Measurements from ENCODE around the gene CIAO1. TPM values are rescaled to one million over a fixed set of nuclear protein-coding genes. Genes with fewer than 3 reads are reported as not detected.
A peak's percentile ranks its signal among the peaks of the same experiment; 100 is the strongest.

CIAO1 gene
- total and polyA plus RNA-seq, 4 donors: 25.8 to 57.1 (median 47.8) TPM

DNA sequence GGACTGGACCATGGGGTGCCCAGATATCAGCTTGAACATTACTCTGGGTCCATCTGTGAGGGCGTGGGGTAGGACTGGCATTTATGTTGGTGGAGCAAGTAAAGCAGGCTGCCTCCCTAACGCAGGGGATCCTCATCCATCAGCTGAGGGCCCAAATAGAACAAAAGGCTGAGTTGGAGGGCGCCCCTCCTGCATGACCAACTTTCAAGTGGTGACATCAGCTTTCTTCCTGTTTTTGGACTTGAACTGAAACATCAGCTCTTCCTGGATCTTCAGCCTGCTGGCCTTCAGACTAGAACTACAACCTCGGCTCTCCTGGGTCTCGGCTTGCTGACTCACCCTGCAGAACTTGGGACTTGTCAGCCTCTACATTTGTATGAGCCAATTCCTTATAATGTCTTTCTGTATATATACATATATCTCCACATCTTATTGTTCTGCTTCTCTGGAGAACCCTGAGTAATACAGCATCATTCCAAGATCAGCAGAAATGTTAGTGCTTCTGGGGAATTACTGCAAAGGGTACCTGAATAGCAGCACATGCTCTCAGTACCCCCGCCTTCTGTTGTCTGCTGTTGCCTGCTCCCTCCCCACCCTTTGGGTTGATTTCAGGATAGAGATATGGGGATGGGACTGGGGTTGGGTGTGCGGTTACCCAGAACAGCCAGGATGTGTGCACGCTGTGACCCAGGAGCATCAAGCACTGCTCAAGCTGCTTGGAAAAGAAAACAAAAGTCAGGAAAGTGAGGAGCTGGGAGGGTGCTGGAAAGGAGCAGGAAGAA lies 20.2 kb upstream of the CIAO1 start:
- WGBS, 2 donors: 79 to 86% methylated on average over 8 of the region's 8 CpGs
- intact Hi-C loops (cut with DNase I): no loop called here
- ATAC-seq (ENCODE audit: low FRiP score): no peak
- Histone ChIP-seq H3K27ac (ENCODE audit: low read depth in 1 of 2, low read length in 2 of 2) (no peak overlapping the region), H3K27me3 (ENCODE audit: control insufficient read depth in 1 of 2, insufficient read depth in 2 of 2, low read length in 1 of 2) (no peaks in the 10 kb centered on the region), H3K4me3 (ENCODE audit: low read length in 2 of 2) (no peak overlapping the region), H3K36me3 (ENCODE audit: control insufficient read depth in 1 of 2, insufficient read depth in 2 of 2, low read length in 1 of 2) (no peaks in the 10 kb centered on the region), H3K4me1 (ENCODE audit: control insufficient read depth in 1 of 2, insufficient read depth in 2 of 2, low read length in 2 of 2) (peaks cover 0 to 3% of the 10 kb centered on the region in 2 donors), H3K9me3 (ENCODE audit: control insufficient read depth, low read length) (no peaks in the 10 kb centered on the region)
- peak in 1 of 2 donors; percentile 75 for DNase-seq

DNA sequence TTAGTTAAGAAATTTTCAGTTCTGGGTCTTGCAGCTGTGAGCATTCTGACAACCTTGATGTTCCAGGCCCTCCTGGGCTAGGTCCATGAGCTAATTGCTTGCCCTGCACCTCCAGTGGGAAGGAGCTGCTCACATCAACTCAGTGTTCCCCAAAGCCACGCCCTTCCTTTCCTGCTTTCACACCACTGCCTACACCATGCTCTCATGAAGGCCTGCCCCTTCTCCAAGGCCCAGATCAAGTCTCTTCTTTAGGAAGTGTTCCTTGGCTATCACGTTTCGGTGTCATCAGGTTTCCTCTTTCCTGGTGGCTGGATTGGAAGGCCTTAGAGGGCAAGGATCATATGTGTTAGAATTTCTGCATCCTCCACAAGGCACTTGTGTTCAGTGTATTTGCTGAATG lies 19.0 kb upstream of the CIAO1 start:
- no peak for DNase-seq
- H3K4me1 ChIP-seq (ENCODE audit: control insufficient read depth in 1 of 2, insufficient read depth in 2 of 2, low read length in 2 of 2): peaks cover 0 to 3% of the 10 kb centered on the region in 2 donors
- no peaks in the 10 kb centered on the region for H3K9me3 ChIP-seq (ENCODE audit: control insufficient read depth, low read length)
- 84 to 88% methylated on average over 3 of the region's 3 CpGs for WGBS, 2 donors
- no peaks in the 10 kb centered on the region for H3K36me3 ChIP-seq (ENCODE audit: control insufficient read depth in 1 of 2, insufficient read depth in 2 of 2, low read length in 1 of 2)
- ATAC-seq (ENCODE audit: low FRiP score): no peak
- intact Hi-C loops (cut with DNase I): no loop called here
- H3K4me3 ChIP-seq (ENCODE audit: low read length in 2 of 2): no peak overlapping the region
- H3K27ac ChIP-seq (ENCODE audit: low read depth in 1 of 2, low read length in 2 of 2): no peak overlapping the region
- H3K27me3 ChIP-seq (ENCODE audit: control insufficient read depth in 1 of 2, insufficient read depth in 2 of 2, low read length in 1 of 2): no peaks in the 10 kb centered on the region

GRCh38 chr2:96247896-96248295 lies 18.1 kb upstream of the CIAO1 start:
- WGBS, 2 donors: 91 to 92% methylated on average over 5 of the region's 5 CpGs

DNA sequence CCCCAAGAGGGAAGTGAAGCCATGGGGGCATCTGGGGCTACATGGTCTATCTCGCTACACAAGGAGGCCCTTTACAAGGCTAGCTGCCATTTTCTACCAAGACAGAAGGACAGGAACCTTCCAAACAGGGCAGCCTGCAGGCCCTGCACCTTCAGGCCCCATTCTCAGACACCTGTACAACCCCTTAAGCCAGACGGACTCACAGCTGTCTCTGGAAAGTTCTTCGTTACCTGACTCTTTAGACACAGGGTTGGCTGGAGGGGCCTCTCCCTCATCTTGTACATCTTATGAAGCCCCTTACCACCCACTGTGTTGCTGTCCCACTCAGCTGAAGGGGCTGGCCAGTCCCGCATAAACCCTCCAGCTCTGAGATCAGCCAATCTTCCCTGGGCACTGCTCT lies 17.4 kb upstream of the CIAO1 start:
- intact Hi-C loops (cut with DNase I): no loop called here
- Histone ChIP-seq H3K4me1 (ENCODE audit: control insufficient read depth in 1 of 2, insufficient read depth in 2 of 2, low read length in 2 of 2) (peaks cover 0 to 3% of the 10 kb centered on the region in 2 donors), H3K27me3 (ENCODE audit: control insufficient read depth in 1 of 2, insufficient read depth in 2 of 2, low read length in 1 of 2) (no peaks in the 10 kb centered on the region), H3K36me3 (ENCODE audit: control insufficient read depth in 1 of 2, insufficient read depth in 2 of 2, low read length in 1 of 2) (peaks cover 0 to 2% of the 10 kb centered on the region in 2 donors), H3K27ac (ENCODE audit: low read depth in 1 of 2, low read length in 2 of 2) (no peak overlapping the region), H3K4me3 (ENCODE audit: low read length in 2 of 2) (no peak overlapping the region), H3K9me3 (ENCODE audit: control insufficient read depth, low read length) (no peaks in the 10 kb centered on the region)
- ATAC-seq (ENCODE audit: low FRiP score) (no peak), DNase-seq (no peak)
- WGBS, 2 donors: 94 to 95% methylated on average over 4 of the region's 4 CpGs

More at GRCh38 chr2:96247896-96248295, 18.1 kb upstream of the CIAO1 start:
- intact Hi-C loops (cut with DNase I): no loop called here
- H3K4me1 ChIP-seq (ENCODE audit: control insufficient read depth in 1 of 2, insufficient read depth in 2 of 2, low read length in 2 of 2): peaks cover 0 to 3% of the 10 kb centered on the region in 2 donors
- H3K27me3 ChIP-seq (ENCODE audit: control insufficient read depth in 1 of 2, insufficient read depth in 2 of 2, low read length in 1 of 2): no peaks in the 10 kb centered on the region
- H3K36me3 ChIP-seq (ENCODE audit: control insufficient read depth in 1 of 2, insufficient read depth in 2 of 2, low read length in 1 of 2): peaks cover 0 to under 1% of the 10 kb centered on the region in 2 donors
- DNase-seq (no peak), ATAC-seq (ENCODE audit: low FRiP score) (no peak)
- no peak overlapping the region for H3K4me3 ChIP-seq (ENCODE audit: low read length in 2 of 2)
- H3K27ac ChIP-seq (ENCODE audit: low read depth in 1 of 2, low read length in 2 of 2): no peak overlapping the region
- no peaks in the 10 kb centered on the region for H3K9me3 ChIP-seq (ENCODE audit: control insufficient read depth, low read length)

GRCh38 chr2:96249654-96250053 lies 16.4 kb upstream of the CIAO1 start:
- no peak overlapping the region for H3K4me3 ChIP-seq (ENCODE audit: low read length in 2 of 2)
- peaks cover 0 to 2% of the 10 kb centered on the region in 2 donors for H3K36me3 ChIP-seq (ENCODE audit: control insufficient read depth in 1 of 2, insufficient read depth in 2 of 2, low read length in 1 of 2)
- no peak for DNase-seq
- peaks cover 0 to 3% of the 10 kb centered on the region in 2 donors for H3K4me1 ChIP-seq (ENCODE audit: control insufficient read depth in 1 of 2, insufficient read depth in 2 of 2, low read length in 2 of 2)
- no peaks in the 10 kb centered on the region for H3K9me3 ChIP-seq (ENCODE audit: control insufficient read depth, low read length)
- intact Hi-C loops (cut with DNase I): loop anchor here (2.0 to 5.0 kb wide), 3 partner anchors 37 to 102 kb away; partner anchors contain the start of genes DUSP2 (in 1 of the 2) and STARD7 (in 1 of the 2)
- no peaks in the 10 kb centered on the region for H3K27me3 ChIP-seq (ENCODE audit: control insufficient read depth in 1 of 2, insufficient read depth in 2 of 2, low read length in 1 of 2)
- ATAC-seq (ENCODE audit: low FRiP score): no peak
- 87 to 89% methylated on average over 9 of the region's 9 CpGs for WGBS, 2 donors
- peak overlapping the region in 1 of 2 donors; percentile 33 for H3K27ac ChIP-seq (ENCODE audit: low read depth in 1 of 2, low read length in 2 of 2)

DNA sequence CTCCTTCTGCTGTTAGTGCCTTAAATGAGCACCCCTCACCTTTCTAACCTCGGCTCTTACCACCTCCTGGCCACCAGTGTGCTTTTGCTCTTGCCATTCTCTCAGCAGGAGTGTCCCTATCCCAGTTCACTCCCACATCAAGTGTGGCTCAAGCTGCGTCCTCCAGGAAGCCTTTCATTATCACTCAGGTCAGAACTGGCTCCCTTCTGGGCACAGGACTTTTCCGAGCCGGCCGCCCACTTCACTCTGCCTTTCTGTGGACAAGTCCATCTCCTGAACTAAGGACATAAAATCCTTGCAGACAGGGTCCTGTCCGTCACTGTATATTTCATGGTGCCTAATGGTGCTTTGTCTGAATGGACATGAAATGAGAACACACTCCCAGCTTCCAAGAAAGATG lies 15.8 kb upstream of the CIAO1 start:
- ATAC-seq (ENCODE audit: low FRiP score): no peak
- 82 to 86% methylated on average over 6 of the region's 6 CpGs for WGBS, 2 donors

GRCh38 chr2:96251721-96252292 lies 14.2 kb upstream of the CIAO1 start:
- peak overlapping the region in 1 of 2 donors; percentile 73 for H3K27ac ChIP-seq (ENCODE audit: low read depth in 1 of 2, low read length in 2 of 2)
- ATAC-seq (ENCODE audit: low FRiP score) (peak; percentile 93), DNase-seq (peak; percentile 91 to 92)
- H3K36me3 ChIP-seq (ENCODE audit: control insufficient read depth in 1 of 2, insufficient read depth in 2 of 2, low read length in 1 of 2): peaks cover 0 to 2% of the 10 kb centered on the region in 2 donors
- no peaks in the 10 kb centered on the region for H3K9me3 ChIP-seq (ENCODE audit: control insufficient read depth, low read length)
- 17 to 18% methylated on average over 6 of the region's 6 CpGs for WGBS, 2 donors
- peaks cover 0 to 3% of the 10 kb centered on the region in 2 donors for H3K4me1 ChIP-seq (ENCODE audit: control insufficient read depth in 1 of 2, insufficient read depth in 2 of 2, low read length in 2 of 2)
- intact Hi-C loops (cut with DNase I): loop anchor here (2.0 to 5.0 kb wide), 3 partner anchors 39 to 105 kb away; partner anchors contain the start of genes DUSP2 (in 1 of the 2) and STARD7 (in 1 of the 2)
- no peaks in the 10 kb centered on the region for H3K27me3 ChIP-seq (ENCODE audit: control insufficient read depth in 1 of 2, insufficient read depth in 2 of 2, low read length in 1 of 2)
- H3K4me3 ChIP-seq (ENCODE audit: low read length in 2 of 2): no peak overlapping the region

More for the DNA sequence above, 15.8 kb upstream of the CIAO1 start:
- Histone ChIP-seq H3K9me3 (ENCODE audit: control insufficient read depth, low read length) (no peaks in the 10 kb centered on the region), H3K36me3 (ENCODE audit: control insufficient read depth in 1 of 2, insufficient read depth in 2 of 2, low read length in 1 of 2) (peaks cover 0 to 2% of the 10 kb centered on the region in 2 donors), H3K27me3 (ENCODE audit: control insufficient read depth in 1 of 2, insufficient read depth in 2 of 2, low read length in 1 of 2) (no peaks in the 10 kb centered on the region), H3K27ac (ENCODE audit: low read depth in 1 of 2, low read length in 2 of 2) (peak overlapping the region in 1 of 2 donors; percentile 64), H3K4me3 (ENCODE audit: low read length in 2 of 2) (no peak overlapping the region), H3K4me1 (ENCODE audit: control insufficient read depth in 1 of 2, insufficient read depth in 2 of 2, low read length in 2 of 2) (peaks cover 0 to 3% of the 10 kb centered on the region in 2 donors)
- DNase-seq: no peak
- intact Hi-C loops (cut with DNase I): loop anchor here (2.0 to 5.0 kb wide), 3 partner anchors 37 to 103 kb away; partner anchors contain the start of genes DUSP2 (in 1 of the 2) and STARD7 (in 1 of the 2)

GRCh38 chr2:96252526-96252925 lies 13.5 kb upstream of the CIAO1 start:
- H3K36me3 ChIP-seq (ENCODE audit: control insufficient read depth in 1 of 2, insufficient read depth in 2 of 2, low read length in 1 of 2): peaks cover 0 to 2% of the 10 kb centered on the region in 2 donors
- no peaks in the 10 kb centered on the region for H3K27me3 ChIP-seq (ENCODE audit: control insufficient read depth in 1 of 2, insufficient read depth in 2 of 2, low read length in 1 of 2)
- WGBS, 2 donors: 82 to 89% methylated on average over 8 of the region's 8 CpGs
- intact Hi-C loops (cut with DNase I): loop anchor here in 1 of 2 donors (5.0 kb wide), 2 partner anchors 45 to 105 kb away; partner anchors contain the start of genes DUSP2 and STARD7
- no peak for ATAC-seq (ENCODE audit: low FRiP score)
- peak overlapping the region in 1 of 2 donors; percentile 13 for H3K27ac ChIP-seq (ENCODE audit: low read depth in 1 of 2, low read length in 2 of 2)
- no peaks in the 10 kb centered on the region for H3K9me3 ChIP-seq (ENCODE audit: control insufficient read depth, low read length)
- peaks cover 0 to 3% of the 10 kb centered on the region in 2 donors for H3K4me1 ChIP-seq (ENCODE audit: control insufficient read depth in 1 of 2, insufficient read depth in 2 of 2, low read length in 2 of 2)
- H3K4me3 ChIP-seq (ENCODE audit: low read length in 2 of 2): no peak overlapping the region
- DNase-seq: no peak
